T-helper 2 cell (primary cell): Measurements from ENCODE around the gene GRIN3B.

ENCODE experiments used
- DNase-seq, 5 experiments: peaks; one replicate each; pipeline versions ENCODE4 v3.0.0 to v3.0.0-alpha.2; 2012 to 2022

The GRIN3B gene

GRCh38 chr19:966485-967088 is 33.6 kb upstream of the GRIN3B start:
- no peak for DNase-seq

GRCh38 chr19:970695-971094 is 29.5 kb upstream of the GRIN3B start:
- no peak for DNase-seq

DNA sequence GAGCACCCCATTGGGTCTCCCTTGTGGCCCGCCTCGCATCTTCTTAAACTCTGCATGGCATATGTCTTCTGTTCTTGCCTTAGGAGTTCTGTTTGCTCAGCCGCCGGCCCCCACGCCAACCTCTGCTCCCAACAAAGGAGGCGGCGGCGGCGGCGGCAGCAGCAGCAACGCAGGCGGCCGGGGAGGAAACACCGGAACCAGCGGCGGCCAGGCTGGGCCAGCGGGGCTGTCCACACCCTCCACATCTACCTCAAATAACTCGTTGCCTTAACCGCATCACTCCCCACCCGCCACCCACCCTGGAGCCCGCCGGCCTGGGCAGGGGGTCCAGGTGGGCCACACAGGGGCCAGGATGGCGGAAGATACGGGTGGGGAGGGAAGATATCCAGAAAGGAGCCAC is 28.4 kb upstream of the GRIN3B start:
- DNase-seq = no peak

DNA sequence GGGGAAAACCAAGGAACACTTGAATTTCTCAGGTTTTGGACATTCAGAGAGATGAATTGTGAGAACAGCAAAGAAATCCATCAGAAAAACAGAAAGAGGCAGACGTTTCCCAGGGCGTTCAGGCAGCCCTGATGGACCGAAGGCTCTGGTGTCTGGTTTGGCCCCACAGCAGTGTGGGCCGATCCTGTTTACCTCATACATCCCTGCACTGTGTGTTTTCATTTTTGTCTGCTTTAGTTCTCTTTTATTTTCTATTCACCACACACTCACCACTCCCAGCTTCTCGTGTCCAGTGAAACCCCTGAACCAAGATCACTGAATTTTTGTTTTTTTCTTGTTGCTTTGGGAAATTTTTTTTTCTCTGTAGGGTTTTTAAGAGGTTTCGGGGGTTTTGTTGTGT is 27.9 kb upstream of the GRIN3B start:
- no peak for DNase-seq

- no peak for DNase-seq
Observed at GRCh38 chr19:973726-974563, 26.3 kb upstream of the GRIN3B start.

DNA sequence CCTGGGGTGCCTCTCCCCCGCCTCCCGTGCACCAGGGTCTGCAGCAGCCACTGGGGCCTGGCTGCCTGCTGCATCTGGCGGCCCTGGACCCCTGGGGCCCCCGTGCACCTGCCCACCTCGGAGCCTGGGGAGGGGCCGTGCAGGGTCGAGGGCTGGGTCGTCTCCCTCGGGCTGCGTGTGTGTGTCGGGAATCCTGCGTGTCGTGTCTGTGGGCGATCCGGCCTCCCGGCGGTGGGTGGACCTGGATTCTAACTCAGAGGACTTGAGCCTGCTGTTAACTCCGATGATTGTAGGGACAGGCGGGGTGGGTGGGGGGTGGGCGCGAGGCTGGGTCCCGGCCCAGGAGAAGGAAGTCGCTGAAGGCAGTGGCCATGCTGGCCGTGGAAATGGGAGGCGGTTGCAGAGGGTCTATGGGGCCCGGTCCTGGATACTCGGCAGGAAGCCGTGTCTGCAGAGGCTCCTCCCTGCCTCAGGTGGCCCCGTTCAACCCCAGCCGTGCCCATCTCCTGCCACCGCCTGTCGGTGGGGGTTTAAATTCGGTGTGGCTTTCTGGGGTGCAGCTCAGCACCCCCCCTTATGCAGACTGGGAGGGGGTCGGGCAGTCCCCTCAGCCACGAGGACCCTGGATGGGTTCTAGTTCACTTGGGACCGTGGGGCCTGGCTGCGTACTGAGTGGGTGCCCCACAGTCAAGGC is 25.5 kb upstream of the GRIN3B start:
- no peak for DNase-seq

- DNase-seq = no peak
Observed at GRCh38 chr19:976476-976875, 23.7 kb upstream of the GRIN3B start.

DNA sequence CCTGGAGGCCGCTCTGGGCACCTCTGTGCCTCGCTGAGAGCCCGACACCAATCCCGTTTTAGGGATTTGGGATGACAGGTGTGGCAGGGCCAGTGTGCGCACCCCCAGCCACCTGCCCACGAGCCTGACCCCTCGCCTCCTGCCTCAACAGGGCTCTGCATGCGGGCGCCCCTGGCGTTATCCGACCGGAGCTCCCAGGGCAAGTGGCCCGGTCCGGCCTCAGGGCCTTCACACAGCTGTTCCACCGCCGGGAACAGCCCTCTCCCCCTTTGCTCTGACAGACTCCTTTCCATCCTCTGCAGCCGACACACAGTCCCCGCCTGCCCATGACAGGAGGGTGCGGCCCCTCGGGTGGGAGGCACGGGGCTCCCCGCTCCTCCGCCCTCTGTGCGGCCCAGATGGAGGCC is 23.2 kb upstream of the GRIN3B start:
- no peak for DNase-seq

GRCh38 chr19:979318-979741 is 20.9 kb upstream of the GRIN3B start:
- no peak for DNase-seq

GRCh38 chr19:980133-980998 is 19.9 kb upstream of the GRIN3B start:
- DNase-seq = no peak

DNA sequence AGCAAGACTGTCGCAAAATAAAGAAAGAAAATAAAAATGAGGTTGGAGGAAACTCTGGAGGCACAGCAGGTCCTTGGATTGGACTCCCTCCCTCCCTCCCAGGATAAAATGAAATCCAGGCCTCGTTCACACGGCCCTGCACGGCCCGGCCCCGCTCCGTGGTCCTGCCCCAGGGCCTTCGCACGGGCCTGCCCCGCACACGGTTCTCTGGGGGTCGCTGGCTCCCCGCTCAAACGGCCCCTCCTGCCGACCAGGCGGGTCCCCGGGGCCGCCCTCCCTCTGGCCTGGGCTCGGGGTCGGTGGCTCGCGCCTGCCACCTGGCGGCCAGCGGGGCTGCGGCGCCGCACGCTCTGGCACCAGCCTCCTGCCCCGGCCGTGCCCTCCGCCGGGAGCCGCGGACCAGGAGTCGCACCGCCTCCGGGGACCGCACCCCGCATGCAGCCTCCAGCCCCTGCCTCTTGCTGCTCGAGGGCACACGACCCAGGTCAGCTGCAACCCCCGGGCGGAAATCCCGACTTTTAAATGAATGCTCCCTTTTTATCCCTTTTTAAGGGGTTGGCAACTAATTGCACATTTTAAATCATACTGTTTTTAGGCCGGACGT is 17.6 kb upstream of the GRIN3B start:
- peak; percentile 56 to 70 (median 64) for DNase-seq

DNA sequence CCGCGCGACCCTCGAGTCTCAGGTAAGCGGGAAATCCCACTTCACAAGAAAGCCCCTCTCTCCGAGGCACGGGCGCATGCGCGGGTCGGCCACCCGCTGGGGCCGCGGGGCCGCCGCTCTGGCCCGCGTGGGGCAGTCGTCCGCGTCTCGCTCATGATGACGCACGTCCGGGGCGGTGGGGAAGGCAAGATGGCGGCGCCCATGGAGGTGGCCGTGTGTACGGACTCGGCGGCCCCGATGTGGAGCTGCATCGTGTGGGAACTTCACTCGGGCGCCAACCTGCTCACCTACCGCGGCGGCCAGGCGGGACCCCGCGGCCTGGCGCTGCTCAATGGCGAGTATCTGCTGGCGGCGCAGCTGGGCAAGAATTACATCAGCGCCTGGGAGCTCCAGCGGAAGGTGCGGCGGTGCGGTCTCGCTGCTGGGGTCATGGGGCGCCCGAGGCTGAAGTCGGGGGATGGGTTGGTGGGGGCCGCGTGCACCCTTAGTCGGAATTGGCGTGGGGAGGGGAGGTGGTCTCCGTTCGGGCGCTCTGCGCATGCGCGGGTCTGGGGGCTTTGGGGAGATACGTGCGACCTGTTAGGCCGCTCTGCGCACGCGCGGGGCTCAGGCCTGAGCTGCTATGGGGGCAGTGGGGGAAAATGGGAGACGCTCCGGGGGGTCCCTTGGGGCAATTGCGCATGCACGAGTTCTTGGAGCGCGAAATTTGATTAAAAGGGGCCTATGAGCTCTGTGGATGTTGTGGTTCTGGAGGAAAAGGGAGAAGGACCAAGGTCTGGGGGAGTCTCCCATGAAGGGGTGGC is 15.9 kb upstream of the GRIN3B start, which contains the start of gene WDR18:
Gene WDR18, plus strand, starts transcription at position 181 of the 803 bp plus-strand sequence. Its CDS starts 9 bp downstream, at position 190.
- peak; percentile 76 to 92 (median 81) for DNase-seq

DNA sequence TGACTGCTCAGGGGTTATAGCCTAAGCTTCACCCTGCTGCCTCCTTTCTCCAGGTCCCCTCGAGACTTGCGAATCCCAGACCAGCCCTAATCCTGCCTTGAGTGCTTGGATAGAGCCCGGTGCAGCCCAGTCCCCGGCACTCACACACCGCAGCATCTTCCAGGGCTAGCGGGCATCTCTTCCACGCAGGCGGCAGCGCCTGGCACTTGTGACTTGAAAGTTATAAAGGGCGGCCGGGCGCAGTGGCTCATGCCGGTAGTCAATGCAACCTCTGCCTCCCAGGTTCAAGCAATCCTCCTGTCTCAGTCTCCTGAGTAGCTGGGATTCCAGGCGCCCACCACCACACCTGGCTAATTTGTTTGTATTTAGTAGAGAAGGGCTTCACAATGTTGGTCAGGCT is 14.1 kb upstream of the GRIN3B start:
- DNase-seq = no peak

DNA sequence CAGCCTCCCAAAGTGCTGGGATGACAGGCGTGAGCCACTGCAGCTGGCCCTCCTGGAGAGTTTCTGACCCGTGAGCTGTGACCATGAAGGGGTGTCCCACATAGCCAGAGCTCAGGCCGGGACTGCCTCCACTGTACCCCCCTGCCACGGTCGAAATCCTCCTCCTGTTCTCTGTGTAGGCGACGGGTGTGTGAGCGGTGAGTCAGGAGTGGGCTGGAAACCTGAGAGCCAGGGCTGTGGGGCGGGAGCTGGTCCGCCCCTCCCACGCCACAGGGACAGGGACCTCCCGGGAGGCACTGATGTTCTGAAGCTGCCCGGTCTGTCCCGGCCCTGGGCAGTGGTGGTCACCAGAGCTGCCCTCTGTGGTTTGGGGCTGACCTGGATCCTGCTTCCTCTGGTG is 12.1 kb upstream of the GRIN3B start:
- no peak for DNase-seq

GRCh38 chr19:988510-988909 is 11.7 kb upstream of the GRIN3B start:
- DNase-seq = no peak

GRCh38 chr19:989381-990081 is 10.7 kb upstream of the GRIN3B start:
- no peak for DNase-seq

DNA sequence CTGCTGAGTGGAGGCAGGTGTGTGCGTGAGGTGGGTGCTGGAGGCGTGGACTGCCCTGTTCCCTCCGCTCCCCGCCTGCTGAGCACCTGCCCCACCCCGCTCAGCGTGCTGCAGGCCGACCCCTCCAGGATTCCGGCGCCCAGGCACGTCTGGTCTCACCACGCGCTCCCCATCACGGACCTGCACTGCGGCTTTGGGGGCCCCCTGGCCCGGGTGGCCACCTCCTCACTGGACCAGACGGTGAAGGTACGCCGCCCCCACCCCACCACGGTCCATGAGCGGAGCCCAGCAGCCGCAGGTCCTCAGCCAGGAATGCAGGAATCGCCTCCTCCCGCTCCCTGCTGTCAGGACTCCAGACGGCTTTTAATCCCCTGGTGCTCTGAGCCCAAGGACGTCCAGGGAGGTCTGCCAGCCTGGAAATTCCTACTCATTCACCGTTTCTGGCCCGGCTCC is 10.1 kb upstream of the GRIN3B start:
- no peak for DNase-seq

- no peak for DNase-seq
Observed at GRCh38 chr19:990746-991145, 9.5 kb upstream of the GRIN3B start.

- DNase-seq = peak; percentile 28 to 67 (median 38)
Observed at GRCh38 chr19:991174-991931, 8.9 kb upstream of the GRIN3B start.
